Measurements from ENCODE around the gene GPC6.

The GPC6 gene

GRCh38 chr13:94408314-94409036 lies 1181.9 kb downstream of the GPC6 start:
- DNase-seq, result no peak

DNA sequence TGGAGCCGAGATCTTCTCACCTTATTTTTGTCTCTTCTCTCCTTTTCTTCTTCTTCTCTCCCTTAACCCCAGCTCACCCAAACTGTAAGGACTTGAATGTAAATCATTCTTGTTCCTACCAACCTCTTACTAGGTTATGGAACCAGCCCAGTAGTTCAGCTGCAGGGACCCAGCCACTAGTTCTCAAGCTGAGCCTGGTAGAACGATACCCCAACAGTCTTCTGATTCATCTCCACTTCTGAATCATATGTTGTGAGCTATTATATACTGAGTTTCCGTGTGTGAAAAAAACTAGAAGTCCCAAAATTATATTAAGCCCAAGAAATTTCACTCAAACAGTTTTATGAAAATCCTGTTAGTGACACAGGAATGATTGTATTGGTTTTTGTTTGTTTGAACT lies 1185.1 kb downstream of the GPC6 start:
- DNase-seq, result no peak

DNA sequence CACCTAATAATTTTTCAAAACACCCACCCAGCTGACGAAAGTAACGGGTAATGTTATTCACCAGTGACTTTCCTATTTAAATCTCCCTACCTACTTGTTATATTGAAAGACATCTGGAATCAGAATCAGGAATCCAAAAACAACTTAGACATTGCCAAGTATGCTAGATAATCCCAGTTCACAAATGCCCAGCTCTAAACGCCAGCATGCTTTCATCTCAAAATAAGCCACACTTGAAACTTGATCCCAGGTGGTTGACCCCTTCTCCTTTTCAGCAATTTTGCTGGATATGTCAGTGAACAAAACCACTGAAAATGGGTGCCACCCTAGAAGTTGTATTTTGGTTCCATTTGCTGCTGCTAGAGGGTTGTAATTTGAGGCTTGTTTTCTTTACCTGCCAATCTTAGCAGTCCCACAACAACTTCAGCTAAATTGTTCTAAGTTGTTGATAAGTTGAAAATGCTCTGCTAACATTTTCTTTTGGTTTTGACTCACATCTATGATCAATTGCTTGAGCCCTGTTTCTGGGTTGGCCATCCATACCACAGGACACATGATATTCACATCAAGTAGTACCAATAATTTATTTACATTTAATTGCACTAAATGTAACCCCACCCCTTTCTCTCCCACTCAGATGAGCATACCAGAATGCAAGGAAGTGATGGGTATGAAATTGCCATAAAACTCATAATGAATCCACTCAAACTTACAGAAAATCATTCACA lies 1186.4 kb downstream of the GPC6 start:
- no peak for DNase-seq

GRCh38 chr13:94413598-94413944 lies 1187.0 kb downstream of the GPC6 start:
- DNase-seq, result no peak

DNA sequence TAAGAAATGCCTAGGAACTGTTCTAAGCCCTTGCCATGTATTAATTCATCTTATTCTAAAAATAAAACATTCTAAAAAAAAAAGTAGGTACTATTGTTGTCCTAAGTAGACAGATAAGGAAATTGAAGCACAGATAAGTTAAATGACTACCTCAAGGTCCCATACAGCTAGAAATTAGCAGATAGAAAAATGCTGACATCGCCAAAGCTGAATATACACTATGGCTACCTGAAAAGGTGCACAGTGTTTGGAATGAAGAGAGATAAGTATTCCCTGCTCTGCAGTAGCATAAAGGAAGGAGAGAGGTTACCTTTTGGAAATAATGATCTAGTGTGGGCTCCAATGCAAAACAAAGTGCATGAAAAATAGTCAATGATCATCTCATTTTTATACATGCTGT lies 1187.5 kb downstream of the GPC6 start:
- no peak for DNase-seq

DNA sequence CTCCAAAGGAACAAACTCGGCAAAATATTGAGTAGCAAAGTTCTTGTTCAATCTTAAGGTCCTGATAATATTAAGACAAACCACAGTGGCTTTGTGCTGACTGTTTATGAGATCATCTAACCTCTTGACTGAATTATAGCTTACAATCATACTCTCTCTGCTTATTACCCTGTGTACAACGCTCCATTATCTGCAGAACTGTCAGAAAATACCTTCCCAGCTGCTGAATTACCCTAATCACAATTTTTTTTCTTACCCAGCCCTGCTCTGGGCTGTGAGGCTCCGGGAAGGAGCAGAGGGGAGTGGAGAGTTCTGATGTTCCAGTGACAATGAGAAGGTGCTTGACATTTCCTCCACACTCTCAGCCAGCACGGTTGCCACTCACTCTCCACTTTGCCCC lies 1188.1 kb downstream of the GPC6 start:
- no peak for DNase-seq

DNA sequence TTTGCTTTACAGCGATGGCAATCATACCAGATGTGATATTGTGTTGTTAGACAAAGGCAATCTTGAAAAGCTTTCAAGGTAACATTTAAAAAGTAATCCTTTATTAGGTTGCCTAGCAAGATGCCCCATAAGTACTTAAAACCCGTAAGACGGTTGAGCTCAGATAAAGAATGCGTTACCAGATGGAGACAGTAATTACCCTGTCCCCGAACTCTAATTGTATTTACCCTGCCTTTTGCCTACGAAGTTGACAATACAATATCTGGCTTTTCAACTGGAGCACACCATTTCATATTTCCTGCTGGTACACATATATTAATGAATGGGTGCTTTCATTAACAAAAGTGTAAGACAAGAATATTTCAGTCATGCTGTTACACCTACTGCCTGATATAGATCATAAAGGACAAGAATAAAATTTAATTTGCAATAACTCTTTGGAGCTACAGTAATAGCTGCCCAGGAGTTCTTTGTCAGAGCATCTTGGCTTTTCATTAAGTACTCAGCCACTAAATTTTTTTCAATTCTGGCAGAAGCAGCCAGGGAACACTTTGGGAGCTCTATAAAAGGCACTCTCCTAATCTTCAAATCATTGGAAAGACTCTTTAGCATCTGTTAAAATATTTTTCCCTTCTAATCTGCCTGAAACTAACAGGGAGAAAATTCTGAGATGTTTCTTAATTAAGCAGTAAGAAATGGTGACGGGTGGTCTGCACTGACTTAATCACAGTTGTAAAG lies 1189.1 kb downstream of the GPC6 start:
- no peak for DNase-seq

GRCh38 chr13:94416454-94417080 lies 1190.0 kb downstream of the GPC6 start:
- DNase-seq, result no peak

GRCh38 chr13:94417294-94417693 lies 1190.7 kb downstream of the GPC6 start:
- DNase-seq, result no peak

DNA sequence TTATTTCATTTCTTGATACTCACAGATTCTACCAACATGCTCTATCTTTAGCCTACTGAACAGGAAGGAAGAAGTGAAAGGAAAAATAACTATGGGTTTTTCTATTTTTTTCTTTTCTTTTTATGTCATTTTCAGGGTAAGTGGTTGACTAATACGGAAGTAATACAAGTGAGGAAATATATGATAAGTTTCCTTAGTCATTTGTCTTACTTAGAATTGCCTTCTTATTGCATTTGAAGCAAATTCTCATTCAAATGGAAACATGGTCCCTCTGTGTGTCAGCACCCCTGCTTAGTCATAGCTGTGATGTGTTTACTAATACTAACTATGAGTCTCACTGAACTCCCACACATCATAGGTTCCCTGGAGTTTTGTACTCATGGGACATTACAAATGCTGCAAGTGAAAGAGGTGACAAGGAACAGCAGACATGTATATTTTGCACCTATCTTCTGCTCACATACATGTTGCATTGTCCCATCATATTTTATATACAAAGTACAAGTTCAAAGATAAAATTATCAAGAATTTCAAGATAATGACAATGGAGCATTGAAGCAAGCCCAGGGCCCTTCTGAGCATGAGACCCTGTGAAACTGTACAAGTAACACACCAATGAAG lies 1192.8 kb downstream of the GPC6 start:
- DNase-seq, result peak; percentile 19

DNA sequence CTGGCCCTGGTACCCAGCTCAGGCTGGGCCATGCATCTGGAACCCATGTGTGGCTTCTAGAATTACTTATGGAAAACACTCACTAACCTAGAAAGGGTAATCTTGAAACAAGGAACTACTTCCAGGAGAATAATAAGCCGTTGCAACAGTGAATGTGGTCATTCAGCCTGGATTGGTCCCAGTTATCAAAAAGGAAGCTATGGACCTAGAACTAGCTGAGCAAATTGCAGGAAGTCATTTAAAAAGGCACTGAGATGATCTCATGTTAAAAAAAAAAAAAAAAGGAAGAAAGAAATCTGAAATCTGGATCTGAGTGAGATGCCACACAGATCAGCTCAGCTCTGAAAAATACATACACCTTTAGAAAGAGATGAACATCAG lies 1193.3 kb downstream of the GPC6 start:
- no peak for DNase-seq

- DNase-seq, result no peak
These were observed 1200.8 kb downstream of the GPC6 start for GRCh38 chr13:94427313-94427953.

- DNase-seq, result no peak
These were observed 1205.0 kb downstream of the GPC6 start for GRCh38 chr13:94431574-94431973.

- DNase-seq, result no peak
These were observed 1205.4 kb downstream of the GPC6 start for GRCh38 chr13:94431987-94432386.

DNA sequence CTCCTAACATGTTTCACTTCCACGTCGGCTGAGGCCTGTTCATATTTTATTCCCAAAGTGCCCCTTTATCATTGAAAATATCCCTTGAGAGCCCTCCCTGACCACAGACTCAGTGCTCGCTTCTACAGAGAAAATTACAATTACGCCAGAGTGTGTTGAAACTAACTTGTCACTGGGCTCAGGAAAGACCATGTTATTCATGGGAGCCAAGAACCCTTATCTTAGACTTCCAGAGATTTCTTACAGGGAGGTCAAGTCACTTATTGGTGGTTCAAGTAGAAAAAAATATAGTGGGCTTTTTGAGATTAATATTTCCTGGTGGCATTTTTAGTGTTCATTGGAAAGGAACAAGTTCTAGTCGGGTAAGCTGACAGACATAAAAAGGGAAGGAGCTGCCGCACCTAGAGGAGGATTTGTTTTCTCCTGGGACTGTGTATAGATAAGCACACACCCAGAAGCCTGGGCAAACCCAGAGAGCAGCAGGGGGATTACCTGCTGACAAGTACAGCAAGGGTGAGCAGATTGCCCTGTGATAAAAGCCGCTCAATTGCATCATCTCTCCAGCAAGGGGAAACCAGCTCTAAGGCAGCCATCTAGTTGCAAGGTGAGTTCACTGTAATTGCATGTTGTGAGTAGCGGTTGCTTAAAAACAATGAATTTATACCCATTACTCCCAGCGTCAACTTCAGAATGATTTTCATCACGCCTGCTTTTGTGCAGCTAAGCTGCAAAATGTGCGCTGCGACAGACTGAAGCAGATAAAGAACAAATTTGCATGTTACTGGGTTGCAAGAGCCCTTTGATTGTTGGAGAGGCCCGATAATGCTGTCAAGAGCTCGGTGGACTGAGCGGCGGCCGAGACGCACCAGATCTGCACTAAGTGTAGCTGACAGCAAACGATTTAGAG lies 1206.7 kb downstream of the GPC6 start:
- DNase-seq, result no peak

DNA sequence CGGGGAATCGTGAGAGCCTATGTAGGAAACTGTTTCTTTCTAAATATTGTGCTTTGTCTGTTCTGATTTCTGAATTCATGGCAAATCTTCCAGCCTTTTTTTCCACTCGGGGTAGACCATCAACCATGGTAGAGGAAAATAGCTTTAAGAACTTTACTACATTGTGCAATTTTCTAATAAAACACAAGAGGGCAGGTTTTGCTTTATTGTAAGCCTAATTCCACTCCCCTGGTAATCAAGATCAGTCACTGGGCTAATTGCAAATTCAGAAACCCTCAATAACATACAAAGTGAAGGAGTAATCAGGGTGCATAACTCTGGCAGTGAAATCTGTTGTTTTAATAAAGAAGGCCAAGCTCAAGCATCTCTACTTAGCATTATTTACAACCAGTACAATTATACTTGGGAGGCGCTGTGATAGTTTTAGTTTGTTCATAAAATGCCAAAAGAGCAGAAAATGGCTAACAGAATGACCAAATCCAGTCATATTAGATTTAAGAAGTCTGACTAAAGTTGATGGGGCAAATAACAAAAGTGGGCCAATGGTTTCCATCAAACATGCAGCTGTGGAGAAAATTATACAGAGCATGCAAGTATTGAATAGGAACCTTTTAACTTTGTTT lies 1209.1 kb downstream of the GPC6 start:
- DNase-seq, result peak; percentile 6

- DNase-seq, result no peak
These were observed 1218.2 kb downstream of the GPC6 start for GRCh38 chr13:94444826-94445225.

GRCh38 chr13:94454334-94454733 lies 1227.7 kb downstream of the GPC6 start:
- DNase-seq, result no peak

GRCh38 chr13:94454906-94455305 lies 1228.3 kb downstream of the GPC6 start:
- no peak for DNase-seq

DNA sequence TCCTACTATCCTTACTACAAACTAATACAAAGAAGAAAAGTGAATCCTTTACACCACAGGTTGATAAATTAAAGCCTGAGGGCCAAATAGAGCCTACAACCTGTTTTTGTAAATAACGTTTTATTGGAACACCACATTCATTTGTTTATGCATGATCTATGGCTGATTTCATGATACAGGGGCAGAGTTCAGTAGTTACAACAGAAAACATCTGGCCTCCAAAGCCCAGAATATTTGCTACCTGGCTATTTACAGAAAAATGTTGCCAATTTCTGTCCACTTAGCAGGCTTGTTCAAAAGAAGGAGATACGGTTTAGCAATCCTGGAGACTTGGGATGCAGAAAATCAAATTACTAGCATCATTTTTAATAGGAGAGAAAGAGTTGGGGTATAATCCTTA lies 1228.8 kb downstream of the GPC6 start:
- no peak for DNase-seq
